Fibroblast of skin of abdomen (primary cell): ENCODE data around the gene PET100.

Experiments
- DNase-seq: peaks from one replicate; pipeline ENCODE4 v3.0.0-alpha.2; 2013

Gene PET100

GRCh38 chr19:7612282-7613274 lies 17.0 kb upstream of the PET100 start:
- DNase-seq, result no peak

GRCh38 chr19:7614859-7615741 lies 14.5 kb upstream of the PET100 start:
- DNase-seq, result no peak

GRCh38 chr19:7617172-7617571 lies 12.4 kb upstream of the PET100 start:
- no peak for DNase-seq

GRCh38 chr19:7617735-7618134 lies 11.9 kb upstream of the PET100 start:
- no peak for DNase-seq

GRCh38 chr19:7618348-7618747 lies 11.2 kb upstream of the PET100 start:
- no peak for DNase-seq

GRCh38 chr19:7618771-7619510 lies 10.7 kb upstream of the PET100 start:
- DNase-seq, result no peak

GRCh38 chr19:7619671-7620441 lies 9.7 kb upstream of the PET100 start:
- no peak for DNase-seq

GRCh38 chr19:7620442-7621412 lies 8.9 kb upstream of the PET100 start:
- no peak for DNase-seq

- no peak for DNase-seq
These were observed 6.5 kb upstream of the PET100 start for GRCh38 chr19:7622933-7623685.

- no peak for DNase-seq
These were observed 5.6 kb upstream of the PET100 start for GRCh38 chr19:7623725-7624603.

GRCh38 chr19:7624810-7625209 lies 4.8 kb upstream of the PET100 start:
- DNase-seq, result no peak

GRCh38 chr19:7625763-7626372 lies 3.7 kb upstream of the PET100 start:
- no peak for DNase-seq

GRCh38 chr19:7627166-7627565 lies 2.4 kb upstream of the PET100 start:
- DNase-seq, result no peak

GRCh38 chr19:7628589-7629311 lies 843 bp upstream of the PET100 start:
- no peak for DNase-seq

- no peak for DNase-seq
These were observed 2.0 kb downstream of the PET100 start for GRCh38 chr19:7631577-7631976.

GRCh38 chr19:7632340-7633203 lies 3.0 kb downstream of the PET100 start:
- no peak for DNase-seq

- no peak for DNase-seq
These were observed 4.1 kb downstream of the PET100 start, which contains the start of gene PCP2 for GRCh38 chr19:7633698-7634097. Gene PCP2 (minus strand): TSS chr19:7633719. CDS start chr19:7633457, 262 bp downstream.
